ENCODE results near the gene PDIA5.

- no peak for TF ChIP-seq CTCF (IDR thresholded peaks at IDR 0.05)
- no peak for TF ChIP-seq EZH2 (IDR thresholded peaks at IDR 0.05; ENCODE audit: borderline replicate concordance, insufficient read depth, low read depth, low read length, poor library complexity, severe bottlenecking)
Observed at GRCh38 chr3:123061856-123062255, 5.0 kb upstream of the PDIA5 start.
